ENCODE measurements around the gene LBR. TPM values are rescaled to one million over a fixed set of nuclear protein-coding genes. Genes with fewer than 3 reads are reported as not detected.
A peak's percentile ranks its signal among the peaks of the same experiment; 100 is the strongest.

The LBR gene
- total RNA-seq, 1 experiment from 2014 or later: 149 TPM

DNA sequence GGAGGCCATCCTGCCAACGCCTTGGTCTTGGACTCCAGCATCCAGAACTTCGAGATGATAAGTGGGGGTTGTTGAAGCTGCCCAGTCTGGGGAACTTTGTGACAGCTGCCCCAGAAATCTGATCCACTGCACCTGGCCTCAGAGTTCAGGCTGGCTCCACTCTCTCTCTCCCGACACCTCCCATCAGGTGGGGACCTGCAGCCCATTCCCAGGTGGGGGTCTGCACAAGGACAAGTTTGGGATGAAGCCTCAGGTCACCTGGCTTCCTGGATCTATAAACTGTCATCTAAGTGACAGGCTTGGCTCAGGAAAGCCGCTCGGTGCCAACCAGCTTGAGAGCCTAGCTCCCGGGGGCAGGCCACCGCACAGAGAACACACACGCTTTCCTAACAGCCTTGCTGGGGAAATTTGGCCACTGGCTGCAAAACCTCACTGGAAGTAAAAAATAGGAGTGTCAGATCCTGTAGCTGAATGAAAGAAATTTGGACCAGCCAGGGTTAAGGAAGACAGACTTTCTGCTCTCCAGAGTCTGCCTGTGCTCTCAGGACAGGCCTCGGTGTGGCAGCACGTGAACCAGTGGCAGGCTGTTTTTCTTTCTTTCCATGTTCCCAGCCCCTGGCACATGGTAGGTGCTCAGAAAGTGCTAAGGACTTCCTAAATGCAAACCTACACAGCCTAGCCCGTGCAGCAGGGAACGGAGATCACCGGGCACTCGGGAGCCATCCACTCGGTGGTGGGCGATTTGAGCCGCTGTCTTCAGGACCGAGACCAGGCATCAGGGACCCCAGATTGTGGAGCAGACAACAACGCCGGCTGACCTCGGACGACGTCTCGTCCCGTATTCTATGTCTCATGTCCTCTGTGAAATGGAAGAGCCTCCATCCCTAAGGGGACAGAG is 42.6 kb upstream of the LBR start:
- Mint-ChIP-seq H3K27ac (ENCODE audit: unreplicated experiment) (no peak overlapping the region), H3K4me1 (ENCODE audit: low read depth, unreplicated experiment) (no peaks in the 10 kb centered on the region), H3K4me3 (ENCODE audit: unreplicated experiment) (no peak overlapping the region), H3K36me3 (ENCODE audit: insufficient read depth, unreplicated experiment) (no peaks in the 10 kb centered on the region), H3K27me3 (ENCODE audit: insufficient read depth, unreplicated experiment) (no peaks in the 10 kb centered on the region), H3K9me3 (ENCODE audit: unreplicated experiment) (no peaks in the 10 kb centered on the region)
- Histone ChIP-seq H3K4me3 (ENCODE audit: low read depth, low read length) (no peak overlapping the region), H3K4me1 (peaks cover 14% of the 10 kb centered on the region), H3K36me3 (ENCODE audit: control insufficient read depth, insufficient read depth, low read length) (no peaks in the 10 kb centered on the region), H3K9me3 (no peaks in the 10 kb centered on the region), H3K27me3 (replicated peaks; ENCODE audit: control insufficient read depth, insufficient read depth, low read length) (no peaks in the 10 kb centered on the region)
- ChIA-PET POLR2A (no interaction called here), CTCF (no interaction called here)
- TF ChIP-seq, protein P1, sequence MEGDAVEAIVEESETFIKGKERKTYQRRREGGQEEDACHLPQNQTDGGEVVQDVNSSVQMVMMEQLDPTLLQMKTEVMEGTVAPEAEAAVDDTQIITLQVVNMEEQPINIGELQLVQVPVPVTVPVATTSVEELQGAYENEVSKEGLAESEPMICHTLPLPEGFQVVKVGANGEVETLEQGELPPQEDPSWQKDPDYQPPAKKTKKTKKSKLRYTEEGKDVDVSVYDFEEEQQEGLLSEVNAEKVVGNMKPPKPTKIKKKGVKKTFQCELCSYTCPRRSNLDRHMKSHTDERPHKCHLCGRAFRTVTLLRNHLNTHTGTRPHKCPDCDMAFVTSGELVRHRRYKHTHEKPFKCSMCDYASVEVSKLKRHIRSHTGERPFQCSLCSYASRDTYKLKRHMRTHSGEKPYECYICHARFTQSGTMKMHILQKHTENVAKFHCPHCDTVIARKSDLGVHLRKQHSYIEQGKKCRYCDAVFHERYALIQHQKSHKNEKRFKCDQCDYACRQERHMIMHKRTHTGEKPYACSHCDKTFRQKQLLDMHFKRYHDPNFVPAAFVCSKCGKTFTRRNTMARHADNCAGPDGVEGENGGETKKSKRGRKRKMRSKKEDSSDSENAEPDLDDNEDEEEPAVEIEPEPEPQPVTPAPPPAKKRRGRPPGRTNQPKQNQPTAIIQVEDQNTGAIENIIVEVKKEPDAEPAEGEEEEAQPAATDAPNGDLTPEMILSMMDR (IDR thresholded peaks at IDR 0.05; ENCODE audit: insufficient read depth in 1 of 2, low read depth in 1 of 2, low read length in 1 of 2, severe bottlenecking in 1 of 2, unreplicated experiment in 1 of 2): no peak
- DNase-seq: peak in 1 of 2 experiments; percentile 28
- BruUV-seq (replicated peaks): no TSS peak
- intact Hi-C loops (cut with micrococcal nuclease; ENCODE audit: unreplicated experiment): no loop called here

- H3K9me3 ChIP-seq: no peaks in the 10 kb centered on the region
- H3K27ac Mint-ChIP-seq (ENCODE audit: unreplicated experiment): no peak overlapping the region
- H3K36me3 Mint-ChIP-seq (ENCODE audit: insufficient read depth, unreplicated experiment): no peaks in the 10 kb centered on the region
- intact Hi-C loops (cut with micrococcal nuclease; ENCODE audit: unreplicated experiment): no loop called here
- no peaks in the 10 kb centered on the region for H3K27me3 Mint-ChIP-seq (ENCODE audit: insufficient read depth, unreplicated experiment)
- 0 out of 2 replicates have a peak, but pooled peaks cover 9% of the 10 kb centered on the region for H3K4me1 ChIP-seq
- BruUV-seq (replicated peaks): no TSS peak
- no peaks in the 10 kb centered on the region for H3K4me1 Mint-ChIP-seq (ENCODE audit: low read depth, unreplicated experiment)
- H3K27me3 ChIP-seq (replicated peaks; ENCODE audit: control insufficient read depth, insufficient read depth, low read length): no peaks in the 10 kb centered on the region
- H3K9me3 Mint-ChIP-seq (ENCODE audit: unreplicated experiment): no peaks in the 10 kb centered on the region
- TF ChIP-seq, protein P1 (IDR thresholded peaks at IDR 0.05; ENCODE audit: insufficient read depth in 1 of 2, low read depth in 1 of 2, low read length in 1 of 2, severe bottlenecking in 1 of 2, unreplicated experiment in 1 of 2): no peak
- DNase-seq: peak in 1 of 2 experiments; percentile 20
- no peak overlapping the region for H3K4me3 ChIP-seq (ENCODE audit: low read depth, low read length)
- ChIA-PET POLR2A (no interaction called here), CTCF (no interaction called here)
- no peak overlapping the region for H3K4me3 Mint-ChIP-seq (ENCODE audit: unreplicated experiment)
- no peaks in the 10 kb centered on the region for H3K36me3 ChIP-seq (ENCODE audit: control insufficient read depth, insufficient read depth, low read length)
Measured at GRCh38 chr1:225469051-225469450, 41.2 kb upstream of the LBR start.

- no TSS peak for BruUV-seq (replicated peaks)
- Histone ChIP-seq H3K9me3 (no peaks in the 10 kb centered on the region), H3K27me3 (replicated peaks; ENCODE audit: control insufficient read depth, insufficient read depth, low read length) (no peaks in the 10 kb centered on the region), H3K4me1 (0 out of 2 replicates have a peak, but pooled peaks cover 9% of the 10 kb centered on the region), H3K4me3 (ENCODE audit: low read depth, low read length) (no peak overlapping the region), H3K36me3 (ENCODE audit: control insufficient read depth, insufficient read depth, low read length) (no peaks in the 10 kb centered on the region)
- CTCF ChIA-PET: no interaction called here
- peak in 1 of 2 experiments; percentile 7 for DNase-seq
- H3K4me3 Mint-ChIP-seq (ENCODE audit: unreplicated experiment): no peak overlapping the region
- POLR2A ChIA-PET: no interaction called here
- H3K9me3 Mint-ChIP-seq (ENCODE audit: unreplicated experiment): no peaks in the 10 kb centered on the region
- TF ChIP-seq, protein P1 (IDR thresholded peaks at IDR 0.05; ENCODE audit: insufficient read depth in 1 of 2, low read depth in 1 of 2, low read length in 1 of 2, severe bottlenecking in 1 of 2, unreplicated experiment in 1 of 2): no peak
- no peaks in the 10 kb centered on the region for H3K36me3 Mint-ChIP-seq (ENCODE audit: insufficient read depth, unreplicated experiment)
- no peak overlapping the region for H3K27ac Mint-ChIP-seq (ENCODE audit: unreplicated experiment)
- peaks cover 4% of the 10 kb centered on the region for H3K4me1 Mint-ChIP-seq (ENCODE audit: low read depth, unreplicated experiment)
- H3K27me3 Mint-ChIP-seq (ENCODE audit: insufficient read depth, unreplicated experiment): no peaks in the 10 kb centered on the region
- intact Hi-C loops (cut with micrococcal nuclease; ENCODE audit: unreplicated experiment): no loop called here
Measured at GRCh38 chr1:225468270-225469020, 40.6 kb upstream of the LBR start.

Measured in Caco-2 (cell line).